HepG2 (cell line): ENCODE measurements around the gene ZNFX1. TPM values are rescaled to one million over a fixed set of nuclear protein-coding genes. Genes with fewer than 3 reads are reported as not detected.
A peak's percentile ranks its signal among the peaks of the same experiment; 100 is the strongest.

ENCODE experiments used
- ATF4 ChIP-seq, 2 experiments: fragments of 450-650 bp in 1 of 2; sonication (generic) in 1 of 2; formaldehyde crosslinking; IDR thresholded peaks; 2 replicates each; pipeline versions ENCODE4 v1.5.0 to v1.8.0; 2020 to 2022; ENCODE audit warnings: mild to moderate bottlenecking in 1 of 2, missing genetic modification reagents in 1 of 2
- BHLHE40 ChIP-seq: IDR thresholded peaks from 2 replicates; pipeline ENCODE4 v1.6.1; 2011; ENCODE audit warnings: low read length, improper control_type of control experiment
- CEBPG ChIP-seq: IDR thresholded peaks from 2 replicates; pipeline ENCODE4 v1.6.1; 2016
- CHCHD3 ChIP-seq: sonication (generic); formaldehyde crosslinking; IDR thresholded peaks from 2 replicates; pipeline ENCODE4 v1.8.0; 2022; ENCODE audit warnings: mild to moderate bottlenecking, missing genetic modification reagents, moderate library complexity
- CSRNP2 ChIP-seq: sonication (generic); formaldehyde crosslinking; conservative IDR thresholded peaks from 2 replicates; pipeline ENCODE4 v1.8.0; 2022; ENCODE audit warnings: low read depth, missing genetic modification reagents
- EED ChIP-seq: sonication (generic); formaldehyde crosslinking; IDR thresholded peaks from 2 replicates; pipeline ENCODE4 v1.5.0; 2020; ENCODE audit warnings: mild to moderate bottlenecking, missing genetic modification reagents
- FOXA1 ChIP-seq, 2 experiments: fragments of 450-650 bp in 1 of 2; sonication (generic) in 1 of 2; formaldehyde crosslinking in 1 of 2; IDR thresholded peaks; 2 replicates each; pipeline versions ENCODE4 v1.4.0 to v1.6.1; 2016 to 2020; ENCODE audit warnings: missing genetic modification reagents in 1 of 2
- HES4 ChIP-seq: sonication (generic); formaldehyde crosslinking; IDR thresholded peaks from 2 replicates; pipeline ENCODE4 v1.9.0; 2021; ENCODE audit warnings: mild to moderate bottlenecking, missing genetic modification reagents, borderline replicate concordance
- NKX3-1 ChIP-seq: sonication (generic); formaldehyde crosslinking; IDR thresholded peaks from 2 replicates; pipeline ENCODE4 v1.5.0; 2020; ENCODE audit warnings: missing genetic modification reagents
- NRL ChIP-seq: sonication (generic); formaldehyde crosslinking; IDR thresholded peaks from 2 replicates; pipeline ENCODE4 v1.5.0; 2020; ENCODE audit warnings: missing genetic modification reagents, mild to moderate bottlenecking, moderate library complexity, borderline replicate concordance
- PRMT3 ChIP-seq: sonication (generic); formaldehyde crosslinking; IDR thresholded peaks from 2 replicates; pipeline ENCODE4 v1.8.1; 2022; ENCODE audit warnings: low read depth, mild to moderate bottlenecking, moderate library complexity, missing genetic modification reagents, borderline replicate concordance
- SOX13 ChIP-seq, 3 experiments: fragments of 450-650 bp in 1 of 3; sonication (generic) in 1 of 3; formaldehyde crosslinking in 1 of 3; IDR thresholded peaks in 2 of 3; conservative IDR thresholded peaks in 1 of 3; 2 replicates each; pipeline versions ENCODE4 v1.5.0 to v1.6.1; 2016 to 2020; ENCODE audit warnings: antibody characterized with exemption in 1 of 3, mild to moderate bottlenecking in 1 of 3, missing compliant biosample characterization in 1 of 3, missing genetic modification reagents in 1 of 3, moderate library complexity in 1 of 3
- THAP7 ChIP-seq: sonication (generic); formaldehyde crosslinking; IDR thresholded peaks from 2 replicates; pipeline ENCODE4 v1.8.1; 2023; ENCODE audit warnings: mild to moderate bottlenecking, missing genetic modification reagents
- U2AF1 ChIP-seq: fragments of 200-400 bp; formaldehyde crosslinking; optimal IDR thresholded peaks from 2 replicates; pipeline ENCODE3; 2017; ENCODE audit warnings: mild to moderate bottlenecking, low read depth, low read length
- ZFX ChIP-seq: sonication (generic); formaldehyde crosslinking; IDR thresholded peaks from 2 replicates; pipeline ENCODE4 v1.4.0; 2020; ENCODE audit warnings: mild to moderate bottlenecking, low read depth, missing genetic modification reagents, moderate library complexity
- ZFY ChIP-seq: sonication (generic); formaldehyde crosslinking; IDR thresholded peaks from 2 replicates; pipeline ENCODE4 v1.4.0; 2020; ENCODE audit warnings: missing genetic modification reagents
- ZNF224 ChIP-seq: sonication (generic); formaldehyde crosslinking; IDR thresholded peaks from 2 replicates; pipeline ENCODE4 v1.5.0; 2020; ENCODE audit warnings: mild to moderate bottlenecking, missing genetic modification reagents
- ZNF326 ChIP-seq: sonication (generic); formaldehyde crosslinking; IDR thresholded peaks from 2 replicates; pipeline ENCODE4 v1.4.0; 2020; ENCODE audit warnings: missing genetic modification reagents, borderline replicate concordance
- ZNF709 ChIP-seq: sonication (generic); formaldehyde crosslinking; IDR thresholded peaks from 2 replicates; pipeline ENCODE4 v1.5.0; 2020; ENCODE audit warnings: mild to moderate bottlenecking, missing genetic modification reagents
- ZNF790 ChIP-seq: sonication (generic); formaldehyde crosslinking; IDR thresholded peaks from 2 replicates; pipeline ENCODE4 v1.8.0; 2022; ENCODE audit warnings: missing genetic modification reagents, mild to moderate bottlenecking, borderline replicate concordance
- polyA plus RNA-seq, 8 experiments: library from polyadenylated mRNA; depleted of rRNA in 3 of 8; stranded (reverse) in 7 of 8; unstranded in 1 of 8; fragments of >200 nt; fragmentation: Illumina TruSeq in 4 of 8; extraction: Trizol in 4 of 8; gene quantifications; 2 replicates each; pipeline versions ENCODE4 v1.2.1 to v1.2.3, GENCODE V29; 2011 to 2016; ENCODE audit warnings: low read depth in 4 of 8, missing spikeins in 1 of 8, mixed read lengths in 1 of 8; ENCODE audit not compliant: insufficient read depth in 1 of 8
- total RNA-seq, 5 experiments: library from RNA; depleted of rRNA; stranded (reverse); fragments of >200 nt; fragmentation: Illumina TruSeq; extraction: Trizol; gene quantifications; 2 replicates each; pipeline ENCODE4 v1.2.3, GENCODE V29; 2016; ENCODE audit warnings: low read depth in 1 of 5

The ZNFX1 gene
- total and polyA plus RNA-seq, 2 of the 13 experiments (the other 11 are each of a cell fraction or from before 2014, with no cell fraction given): 2.9 to 11.1 TPM

- TF ChIP-seq SOX13 (IDR thresholded peaks at IDR 0.05) (peak; percentile 47; the same call in 1 of the 2 replicates), SOX13 (CRISPR knock-in tag; conservative IDR thresholded peaks at IDR 0.05 in 1 of 2, IDR thresholded peaks at IDR 0.05 in 1 of 2) (no peak), HES4 (CRISPR knock-in tag) (no peak), PRMT3 (CRISPR knock-in tag) (0 out of 2 replicates have a peak, but pooled peaks have one; percentile 4), ZNF709 (CRISPR knock-in tag) (no peak), ZNF326 (CRISPR knock-in tag) (no peak), CSRNP2 (CRISPR knock-in tag) (no peak), ZNF224 (no peak), BHLHE40 (no peak), FOXA1 (IDR thresholded peaks at IDR 0.05) (no peak), FOXA1 (CRISPR knock-in tag; IDR thresholded peaks at IDR 0.05) (no peak), ZFX (CRISPR knock-in tag) (0 out of 2 replicates have a peak, but pooled peaks have one; percentile 14), ATF4 (CRISPR knock-in tag; IDR thresholded peaks at IDR 0.05) (0 out of 4 replicates have a peak, but pooled peaks of 1 of the 2 experiments have one; percentile 35), EED (0 out of 2 replicates have a peak, but pooled peaks have one; percentile 60), NRL (CRISPR knock-in tag) (no peak), ZFY (CRISPR knock-in tag) (0 out of 2 replicates have a peak, but pooled peaks have one; percentile 13), ZNF790 (CRISPR knock-in tag) (peak; percentile 42; the same call in 1 of the 2 replicates), THAP7 (CRISPR knock-in tag) (peak; percentile 23; the same call in 1 of the 2 replicates), CEBPG (CRISPR knock-in tag) (0 out of 2 replicates have a peak, but pooled peaks have one; percentile 6), CHCHD3 (CRISPR knock-in tag) (0 out of 2 replicates have a peak, but pooled peaks have one; percentile 44), NKX3-1 (CRISPR knock-in tag) (0 out of 2 replicates have a peak, but pooled peaks have one; percentile 39), U2AF1 (peak; percentile 23)
Measured at GRCh38 chr20:49281913-49282467, 4.1 kb upstream of the ZNFX1 start (continued).
